ENCODE measurements around the gene RB1. TPM values are rescaled to one million over a fixed set of nuclear protein-coding genes. Genes with fewer than 3 reads are reported as not detected.
"Not testable (repeated sequence)": the region's sequence is repeated elsewhere in the genome, so short reads cannot be mapped to it uniquely, and the experiment has no call there.

Gene RB1
- total RNA-seq, 1 experiment from 2014 or later = 28.1 TPM

GRCh38 chr13:48448959-48449614, 145.5 kb downstream of the RB1 start:
- DNase-seq (ENCODE audit: low read depth) = no peak

GRCh38 chr13:48449656-48450055, 146.1 kb downstream of the RB1 start:
- no peak for DNase-seq (ENCODE audit: low read depth)

- DNase-seq (ENCODE audit: low read depth) = not testable (repeated sequence)
Observed at GRCh38 chr13:48451196-48451595, 147.6 kb downstream of the RB1 start.

GRCh38 chr13:48456546-48456945, 153.0 kb downstream of the RB1 start:
- no peak for DNase-seq (ENCODE audit: low read depth)

DNA sequence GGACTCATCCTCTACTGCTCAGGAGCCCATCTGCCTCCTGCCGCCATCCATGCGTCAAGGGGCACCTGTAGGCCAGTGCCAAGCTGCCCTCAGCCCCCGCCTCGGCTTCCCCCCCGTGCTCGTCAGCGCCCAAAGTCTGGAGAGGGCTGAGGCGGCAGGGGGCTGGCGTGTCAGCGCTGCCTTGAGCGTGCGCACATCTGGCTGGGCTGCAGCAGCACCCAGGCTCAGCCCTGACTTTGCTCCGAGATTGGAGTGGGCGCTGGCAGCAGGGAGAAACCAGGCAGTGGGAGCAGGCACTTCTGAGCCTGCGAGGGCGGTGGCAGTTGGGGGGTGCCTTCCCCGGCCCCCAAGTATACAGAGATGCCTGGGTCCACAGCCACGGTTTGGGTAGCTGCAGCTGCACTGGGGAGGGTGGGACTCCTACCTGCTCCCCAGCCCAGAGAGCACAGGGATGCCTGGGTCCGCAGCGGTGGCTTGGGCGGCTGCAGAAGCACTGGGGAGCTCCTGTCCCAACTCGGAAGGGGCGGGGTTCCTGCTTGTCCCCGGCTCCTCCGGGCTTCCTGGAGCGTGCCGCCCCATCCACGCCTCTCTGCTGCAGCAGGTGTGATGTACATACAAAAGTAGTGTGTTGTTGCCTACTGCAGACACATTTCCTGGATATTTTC, 154.2 kb downstream of the RB1 start:
- no peak for DNase-seq (ENCODE audit: low read depth)

DNA sequence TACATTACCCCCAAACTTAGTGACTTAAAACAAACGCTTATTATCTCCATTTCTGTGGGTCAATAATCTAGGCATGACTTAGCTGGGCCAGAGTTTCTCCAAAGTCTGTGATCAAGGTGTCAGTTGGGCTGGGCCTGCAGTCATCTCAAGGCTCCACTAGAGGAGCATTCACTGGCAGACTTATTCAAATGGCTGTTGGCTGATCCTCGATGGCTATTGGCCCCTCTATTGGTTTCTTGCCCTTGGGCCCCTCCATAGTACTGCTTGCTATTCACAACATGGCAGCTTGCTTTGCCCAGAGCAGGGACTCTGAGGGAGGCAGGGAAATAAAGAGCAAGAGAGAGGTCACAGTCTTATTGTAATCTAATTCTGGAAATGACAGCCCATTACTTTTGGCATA, 171.7 kb downstream of the RB1 start:
- no peak for DNase-seq (ENCODE audit: low read depth)

- no peak for DNase-seq (ENCODE audit: low read depth)
Observed at GRCh38 chr13:48476215-48476614, 172.7 kb downstream of the RB1 start.

DNA sequence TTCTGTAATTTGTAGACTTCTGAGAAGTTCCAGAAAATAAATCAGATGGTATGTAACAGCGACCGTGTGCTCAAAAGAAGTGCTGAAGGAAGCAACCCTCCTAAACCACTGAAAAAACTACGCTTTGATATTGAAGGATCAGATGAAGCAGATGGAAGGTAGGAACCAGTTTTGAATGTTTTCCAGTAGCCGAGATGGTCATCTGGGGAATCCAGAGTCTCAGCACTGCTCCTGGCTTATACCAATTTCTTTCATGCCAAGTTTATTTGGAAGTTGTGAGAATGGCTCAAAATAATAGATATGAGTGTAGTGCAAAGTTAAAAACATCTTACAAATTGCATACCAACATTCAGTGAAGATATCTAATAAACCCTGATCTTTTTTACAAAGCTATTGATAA, 173.1 kb downstream of the RB1 start:
- DNase-seq (ENCODE audit: low read depth) = no peak

DNA sequence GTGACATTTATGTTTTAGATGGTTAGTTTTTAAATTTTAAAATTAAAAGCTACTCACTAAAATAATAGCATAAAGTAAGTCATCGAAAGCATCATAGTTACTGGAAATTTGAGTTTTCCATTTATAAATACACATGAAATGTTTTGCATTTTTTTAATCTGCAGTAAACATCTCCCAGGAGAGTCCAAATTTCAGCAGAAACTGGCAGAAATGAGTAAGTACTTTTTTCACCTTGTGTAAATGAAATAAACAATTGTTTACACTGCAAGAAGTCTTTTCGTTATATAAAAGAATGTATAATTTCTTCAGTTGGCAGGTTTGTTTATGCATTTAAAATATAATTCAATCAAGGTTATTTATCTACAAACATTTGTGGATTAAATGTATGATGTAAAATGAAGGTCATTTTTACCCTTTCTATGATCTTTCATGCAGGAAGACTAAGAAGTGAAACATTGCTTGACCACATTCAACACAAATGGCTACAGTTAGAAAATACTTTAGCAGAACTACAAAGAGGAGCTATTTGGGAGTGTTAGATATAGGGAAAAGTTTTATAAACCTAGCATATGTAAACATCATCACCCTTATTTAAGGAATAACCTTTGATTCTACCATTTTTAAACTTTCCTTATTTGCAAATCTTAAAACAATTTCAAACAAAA, 173.8 kb downstream of the RB1 start:
- DNase-seq (ENCODE audit: low read depth) = no peak

- DNase-seq (ENCODE audit: low read depth) = no peak
Observed at GRCh38 chr13:48478391-48478790, 174.8 kb downstream of the RB1 start.

DNA sequence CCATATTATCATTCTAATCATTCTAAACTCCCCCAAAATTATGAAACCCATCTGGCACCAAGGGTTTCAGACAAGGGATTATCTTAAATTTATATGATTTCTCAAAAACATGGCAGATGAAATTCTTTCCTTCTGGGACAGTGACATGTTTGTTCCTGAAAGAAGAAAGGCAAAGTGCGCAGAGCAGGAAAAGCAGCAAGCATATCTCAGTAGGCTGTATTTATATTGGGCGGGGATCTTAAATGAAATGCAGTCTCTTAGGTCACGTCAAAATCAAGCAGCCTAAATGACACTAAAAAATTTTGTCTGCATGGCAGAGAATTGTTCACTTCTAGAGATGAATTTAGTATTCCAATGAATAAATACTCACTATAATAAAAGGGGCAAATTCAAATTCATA, 180.0 kb downstream of the RB1 start:
- DNase-seq (ENCODE audit: low read depth) = no peak

- DNase-seq (ENCODE audit: low read depth) = no peak
Observed at GRCh38 chr13:48485432-48485831, 181.9 kb downstream of the RB1 start.

- no peak for DNase-seq (ENCODE audit: low read depth)
Observed at GRCh38 chr13:48486362-48486761, 182.8 kb downstream of the RB1 start.

DNA sequence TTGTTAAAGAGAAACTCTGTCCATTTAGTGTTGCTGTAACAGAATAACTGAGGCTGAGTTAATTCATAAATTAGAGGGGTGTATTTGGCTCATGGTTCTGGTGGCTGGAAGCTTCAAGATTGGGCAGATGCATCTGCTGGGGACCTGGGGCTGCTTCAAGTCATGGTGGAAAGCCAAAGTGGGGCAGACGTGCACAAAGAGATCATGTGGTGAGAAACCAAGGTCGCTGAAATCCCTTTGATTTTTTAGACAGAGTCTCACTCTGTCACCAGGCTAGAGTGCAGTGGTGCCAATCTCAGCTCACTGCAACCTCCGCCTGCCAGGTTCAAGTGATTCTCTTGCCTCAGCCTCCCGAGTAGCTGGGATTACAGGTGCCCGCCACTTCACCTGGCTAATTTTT, 183.3 kb downstream of the RB1 start:
- no peak for DNase-seq (ENCODE audit: low read depth)

GRCh38 chr13:48487968-48488367, 184.4 kb downstream of the RB1 start:
- DNase-seq (ENCODE audit: low read depth) = no peak

GRCh38 chr13:48488995-48489394, 185.4 kb downstream of the RB1 start:
- DNase-seq (ENCODE audit: low read depth) = no peak

GRCh38 chr13:48489666-48490065, 186.1 kb downstream of the RB1 start:
- no peak for DNase-seq (ENCODE audit: low read depth)

- DNase-seq (ENCODE audit: low read depth) = no peak
Observed at GRCh38 chr13:48490241-48490640, 186.7 kb downstream of the RB1 start.

DNA sequence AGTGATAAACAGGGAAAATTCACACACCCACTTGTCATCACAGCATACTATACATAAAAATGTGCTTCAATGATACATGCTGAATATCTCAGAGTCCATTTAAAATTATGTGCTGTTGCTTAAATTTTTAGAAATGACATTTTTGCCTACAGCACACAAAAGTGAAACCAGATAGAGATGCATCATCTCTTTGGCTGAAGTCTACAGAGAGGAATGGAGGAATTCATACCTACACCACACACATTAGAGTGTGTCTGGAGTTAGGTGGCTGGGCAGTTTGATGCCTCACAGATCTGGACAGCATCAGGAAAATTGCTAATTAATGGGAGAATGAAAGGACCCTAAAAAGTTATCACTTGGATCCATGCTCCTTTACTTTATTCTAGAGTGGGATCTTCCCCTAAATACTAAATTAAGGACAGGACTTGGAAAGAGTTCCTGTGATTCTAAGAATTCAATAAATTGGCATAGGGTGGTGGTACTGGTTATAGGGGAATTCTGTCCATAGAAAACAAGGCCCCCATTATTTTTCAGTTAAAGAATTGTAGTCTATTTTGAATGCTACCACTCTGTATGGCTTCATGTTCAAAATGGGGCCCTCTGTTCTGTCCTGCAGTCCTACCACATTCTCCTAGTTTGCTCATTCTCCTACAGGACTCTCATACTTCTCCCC, 188.0 kb downstream of the RB1 start:
- DNase-seq (ENCODE audit: low read depth) = no peak

DNA sequence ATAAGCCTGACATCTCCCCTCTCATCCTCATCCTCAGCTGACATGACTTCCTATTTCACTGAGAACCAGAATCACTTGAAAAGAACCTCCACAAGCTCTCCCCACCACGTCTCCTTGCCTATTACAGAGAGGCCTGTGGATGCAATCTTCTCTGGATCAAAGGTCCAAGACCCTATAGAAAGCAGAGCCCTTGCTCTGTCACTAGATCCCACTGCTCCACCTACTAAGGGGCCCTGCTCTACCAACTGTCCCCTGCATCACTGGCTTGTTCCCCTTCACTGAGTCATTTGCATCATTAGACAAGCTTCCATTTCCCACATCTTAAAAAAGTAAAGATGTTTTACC, 188.5 kb downstream of the RB1 start:
- no peak for DNase-seq (ENCODE audit: low read depth)

DNA sequence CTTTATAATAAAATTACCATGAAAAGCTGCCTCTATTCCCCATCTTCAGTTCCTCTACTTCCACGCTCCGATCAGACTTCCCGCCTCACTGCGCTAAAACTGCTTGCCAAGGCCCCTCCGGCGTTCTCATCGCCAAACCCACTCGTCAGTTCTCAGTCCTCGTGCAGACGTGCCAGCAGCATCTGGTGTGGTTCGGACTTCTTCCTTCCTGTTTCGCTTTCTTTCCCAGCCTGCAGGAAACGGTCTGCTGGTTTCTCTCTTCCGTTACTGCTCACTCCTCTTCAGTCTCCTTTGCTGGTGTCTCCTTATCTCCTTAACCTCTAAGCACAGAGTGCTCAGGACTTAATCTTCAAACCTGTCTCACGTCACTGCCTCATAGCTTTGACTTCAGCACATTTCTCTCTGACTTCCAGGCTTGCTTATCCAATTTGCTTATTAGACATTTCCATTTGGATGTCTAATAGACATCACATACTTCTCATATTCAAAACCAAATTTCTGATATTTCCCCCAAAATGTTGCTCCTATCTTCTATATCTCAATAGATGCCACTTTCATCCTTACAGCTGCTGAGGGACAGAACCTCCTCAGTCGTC, 189.0 kb downstream of the RB1 start:
- peak; percentile 30 for DNase-seq (ENCODE audit: low read depth)

- no peak for DNase-seq (ENCODE audit: low read depth)
Observed at GRCh38 chr13:48493066-48493765, 189.7 kb downstream of the RB1 start.

Measured in Daoy (cell line).